ENCODE results near the gene XRCC1.

DNA sequence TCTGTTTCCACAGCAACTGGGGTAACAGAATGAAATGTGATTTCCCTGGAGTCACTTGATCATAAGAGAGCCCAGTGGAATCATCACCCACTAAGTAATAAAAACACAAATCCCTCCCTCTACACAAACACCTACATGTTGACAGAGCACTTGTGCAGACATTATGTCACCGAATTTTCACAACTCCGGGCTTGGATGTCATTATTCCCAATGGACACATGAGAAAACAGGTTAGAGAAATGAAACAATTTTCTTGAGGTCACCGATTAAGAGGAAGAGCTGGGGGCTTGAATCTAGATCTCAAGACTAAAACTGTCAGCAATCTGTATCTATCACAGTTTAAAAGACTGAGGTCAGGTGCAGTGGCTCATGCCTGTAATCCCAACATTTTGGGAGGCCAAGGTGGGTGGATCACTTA, 3.1 kb downstream of the XRCC1 start:
- TF ChIP-seq, protein P1, sequence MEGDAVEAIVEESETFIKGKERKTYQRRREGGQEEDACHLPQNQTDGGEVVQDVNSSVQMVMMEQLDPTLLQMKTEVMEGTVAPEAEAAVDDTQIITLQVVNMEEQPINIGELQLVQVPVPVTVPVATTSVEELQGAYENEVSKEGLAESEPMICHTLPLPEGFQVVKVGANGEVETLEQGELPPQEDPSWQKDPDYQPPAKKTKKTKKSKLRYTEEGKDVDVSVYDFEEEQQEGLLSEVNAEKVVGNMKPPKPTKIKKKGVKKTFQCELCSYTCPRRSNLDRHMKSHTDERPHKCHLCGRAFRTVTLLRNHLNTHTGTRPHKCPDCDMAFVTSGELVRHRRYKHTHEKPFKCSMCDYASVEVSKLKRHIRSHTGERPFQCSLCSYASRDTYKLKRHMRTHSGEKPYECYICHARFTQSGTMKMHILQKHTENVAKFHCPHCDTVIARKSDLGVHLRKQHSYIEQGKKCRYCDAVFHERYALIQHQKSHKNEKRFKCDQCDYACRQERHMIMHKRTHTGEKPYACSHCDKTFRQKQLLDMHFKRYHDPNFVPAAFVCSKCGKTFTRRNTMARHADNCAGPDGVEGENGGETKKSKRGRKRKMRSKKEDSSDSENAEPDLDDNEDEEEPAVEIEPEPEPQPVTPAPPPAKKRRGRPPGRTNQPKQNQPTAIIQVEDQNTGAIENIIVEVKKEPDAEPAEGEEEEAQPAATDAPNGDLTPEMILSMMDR (IDR thresholded peaks at IDR 0.05; ENCODE audit: insufficient read depth, low read depth, low read length), result no peak
- no peak for TF ChIP-seq EZH2 (IDR thresholded peaks at IDR 0.05; ENCODE audit: insufficient read depth, low read length)
